Pancreas (tissue), 10 donors: Measurements from ENCODE around the gene CCNJL. TPM values are rescaled to one million over a fixed set of nuclear protein-coding genes. Genes with fewer than 3 reads are reported as not detected.

Source experiments
- ATAC-seq, 4 donors: fragments of 200-7000 bp; cut with Tn5 transposase; one replicate each; pipeline versions ENCODE4 v1.8.0 to v1.9.1; 2020; ENCODE audit warnings: mild to moderate bottlenecking in 4 of 4, moderate library complexity in 4 of 4
- DNase-seq, 6 donors: peaks; one replicate each; pipeline ENCODE4 v3.0.0-alpha.2; 2020
- FAIRE-seq: peaks from 2 replicates; lab custom pipeline; 2012; peaks lifted over from hg19 to GRCh38; lab: Jason Lieb, UNC
- H3K27ac ChIP-seq, 4 donors: fragments of 200-600 bp; sonication (generic); 1 replicate in 3 of 4; 2 replicates in 1 of 4; pipeline versions ENCODE4 v1.5.0 to v1.8.0; 2020
- H3K27me3 ChIP-seq, 4 donors: fragments of 200-600 bp; one replicate each; pipeline ENCODE4 v1.8.0; 2021
- H3K36me3 ChIP-seq, 3 donors: fragments of 200-600 bp; sonication (generic) in 1 of 3; one replicate each; pipeline versions ENCODE4 v1.5.0 to v1.8.0; 2020 to 2021
- H3K4me1 ChIP-seq, 3 donors: fragments of 200-600 bp; one replicate each; pipeline ENCODE4 v1.8.0; 2021
- H3K4me3 ChIP-seq, 4 donors: fragments of 200-600 bp; sonication (generic) in 2 of 4; one replicate each; pipeline versions ENCODE4 v1.5.0 to v1.8.0; 2020 to 2021
- H3K9me3 ChIP-seq, 4 donors: fragments of 200-600 bp; one replicate each; pipeline ENCODE4 v1.8.0; 2021
- CTCF ChIP-seq, 4 donors: fragments of 200-600 bp; sonication (generic) in 3 of 4; IDR thresholded peaks; one replicate each; pipeline versions ENCODE4 v1.5.0 to v1.8.0; 2021; ENCODE audit warnings: antibody characterized with exemption in 4 of 4
- WGBS, 2 donors: extraction: QIAGEN DNeasy Blood & Tissue Kit; methylation state at CpG; one replicate each; pipeline ENCODE4 v1.1.7; 2013; 5-methylcytosine and 5-hydroxymethylcytosine counted together
- intact Hi-C, 3 donors: fragments of 100-400 bp; cut with DNase I; formaldehyde crosslinking; loops; one replicate each; pipeline versions ENCODE4 v1.11.1 to v1.14.2; 2022
- polyA plus RNA-seq, 2 donors: library from polyadenylated mRNA; stranded (reverse); fragments of 200-250 nt; gene quantifications; one replicate each; pipeline ENCODE4 v1.2.3, GENCODE V29; 2013
- total RNA-seq, 6 donors: library from RNA; stranded (reverse); fragmentation: NEBNext Ultra II Directional in 4 of 6; extraction: Animal tissue kit (Norgen Biotek cat#: 25700) in 4 of 6; gene quantifications; one replicate each; pipeline versions ENCODE4 v1.2.1 to v1.2.4, GENCODE V29; 2021 to 2023
- donor health status: healthy with polysubstance abuse.
- donor health status: DM: no; HTN: no; CAD: no; lungs with moderate emphysema.
- donor health status: DM: no; HTN: no; CAD: no.
- donor health status: control.
- donor health status: control.
- donor health status: Bipolar disorder and iron deficiency.
- donor health status: DM: yes; HTN: yes; CAD: no.
- donor health status: DM: no; HTN: no; CAD: no.
- donor health status: DM: no; HTN: no; CAD: no.
- donor health status: DM: yes; HTN: yes; CAD: no.

CCNJL gene
- total and polyA plus RNA-seq, 8 donors: 0.06 to 0.58 (median 0.14) TPM

DNA sequence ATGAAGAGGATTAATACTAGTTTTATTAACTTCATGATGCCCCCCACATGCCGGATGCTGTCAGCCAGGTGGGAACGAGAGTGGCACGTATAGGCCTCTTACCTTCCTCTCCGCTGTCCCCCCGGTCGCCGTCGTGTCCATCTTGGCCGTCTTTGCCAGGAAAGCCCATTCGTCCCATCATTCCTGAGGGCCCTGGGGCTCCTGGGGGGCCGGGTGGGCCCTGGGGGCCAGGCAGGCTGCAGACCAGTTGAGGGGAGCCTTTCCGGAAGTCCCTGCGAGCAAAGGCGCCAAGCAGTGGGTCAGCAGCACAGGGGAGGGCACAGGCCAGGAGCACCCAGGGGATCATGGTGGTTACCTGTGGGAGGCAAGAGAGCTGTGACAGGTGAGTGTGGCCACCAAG lies 42.3 kb upstream of the CCNJL start:
- intact Hi-C loops: loop anchor here in 1 of 3 donors (10.0 kb wide), 1 partner anchor 160 kb away; no protein-coding TSS in a partner anchor
- H3K4me3 ChIP-seq: no peak overlapping the region
- H3K4me1 ChIP-seq: no peaks in the 10 kb centered on the region
- no peaks in the 10 kb centered on the region for H3K36me3 ChIP-seq
- DNase-seq: no peak
- no peaks in the 10 kb centered on the region for H3K27me3 ChIP-seq
- no peak for FAIRE-seq
- no peak overlapping the region for H3K27ac ChIP-seq
- no peak for ATAC-seq
- no peaks in the 10 kb centered on the region for H3K9me3 ChIP-seq
- 85 to 90% methylated on average over 14 of the region's 14 CpGs for WGBS, 2 donors
- no peak for TF ChIP-seq CTCF (IDR thresholded peaks at IDR 0.05)

- no peak for FAIRE-seq
- Histone ChIP-seq H3K27me3 (no peaks in the 10 kb centered on the region), H3K9me3 (no peaks in the 10 kb centered on the region), H3K36me3 (no peaks in the 10 kb centered on the region), H3K4me3 (no peak overlapping the region), H3K4me1 (no peaks in the 10 kb centered on the region), H3K27ac (no peak overlapping the region)
- DNase-seq: no peak
- WGBS, 2 donors: 75 to 86% methylated on average over 8 of the region's 8 CpGs
- no peak for ATAC-seq
- no peak for TF ChIP-seq CTCF (IDR thresholded peaks at IDR 0.05)
- intact Hi-C loops: loop anchor here in 1 of 3 donors (10.0 kb wide), 1 partner anchor 159 kb away; no protein-coding TSS in a partner anchor
Observed at GRCh38 chr5:160353379-160353778, 41.0 kb upstream of the CCNJL start.

DNA sequence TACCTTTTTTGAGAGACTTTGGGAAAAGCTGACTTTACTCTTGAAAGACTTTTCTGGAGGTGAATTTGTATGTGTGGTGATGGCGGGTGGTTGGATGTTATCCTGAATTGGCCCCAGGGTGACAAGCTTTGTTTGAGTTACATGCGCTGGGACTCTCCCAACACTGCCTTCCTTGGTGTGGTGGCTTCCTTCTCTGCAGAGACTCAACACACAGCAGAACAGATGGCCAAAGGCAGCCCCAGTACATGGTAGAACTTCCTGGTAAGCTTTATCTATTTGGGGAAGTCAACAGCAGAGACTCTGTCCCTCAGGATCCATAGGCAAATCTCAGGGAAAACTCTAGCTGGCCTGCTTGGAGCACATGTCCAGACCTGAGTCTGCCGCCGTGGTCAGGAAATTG lies 39.9 kb upstream of the CCNJL start:
- FAIRE-seq (no peak), ATAC-seq (no peak), DNase-seq (no peak)
- TF ChIP-seq CTCF (IDR thresholded peaks at IDR 0.05): no peak
- Histone ChIP-seq H3K27me3 (no peaks in the 10 kb centered on the region), H3K9me3 (no peaks in the 10 kb centered on the region), H3K27ac (no peak overlapping the region), H3K4me1 (no peaks in the 10 kb centered on the region), H3K4me3 (no peak overlapping the region), H3K36me3 (no peaks in the 10 kb centered on the region)
- intact Hi-C loops: loop anchor here in 1 of 3 donors (10.0 kb wide), 1 partner anchor 158 kb away; no protein-coding TSS in a partner anchor
- WGBS, 2 donors: 91 to 95% methylated on average over 4 of the region's 4 CpGs

- no peaks in the 10 kb centered on the region for H3K9me3 ChIP-seq
Observed at GRCh38 chr5:160349935-160350303, 37.6 kb upstream of the CCNJL start.

More at GRCh38 chr5:160349935-160350303, 37.6 kb upstream of the CCNJL start:
- Histone ChIP-seq H3K4me3 (no peak overlapping the region), H3K4me1 (no peaks in the 10 kb centered on the region), H3K27ac (no peak overlapping the region), H3K27me3 (no peaks in the 10 kb centered on the region), H3K36me3 (no peaks in the 10 kb centered on the region)
- ATAC-seq (no peak), DNase-seq (no peak), FAIRE-seq (no peak)
- no peak for TF ChIP-seq CTCF (IDR thresholded peaks at IDR 0.05)
- intact Hi-C loops: loop anchor here (5.0 to 10.0 kb wide), 4 partner anchors 153 to 333 kb away; no protein-coding TSS in a partner anchor
- 63 to 69% methylated on average over 4 of the region's 4 CpGs for WGBS, 2 donors
